Activated CD4-positive, alpha-beta T cell treated with anti-CD3 and anti-CD28 coated beads, Interleukin-2, amount 10 ng/mL, durations not matched to agents 24 days and 14 days (primary cell): ENCODE data around the gene ATP13A4. TPM values are rescaled to one million over a fixed set of nuclear protein-coding genes. Genes with fewer than 3 reads are reported as not detected.

Source experiments
- DNase-seq: peaks from one replicate; pipeline ENCODE4 v3.0.0; 2022
- H3K27ac Mint-ChIP-seq: one replicate; pipeline ENCODE4 v1.8.0; 2022; ENCODE audit warnings: mild to moderate bottlenecking, mixed read lengths
- H3K27me3 Mint-ChIP-seq: one replicate; pipeline ENCODE4 v1.8.0; 2022; ENCODE audit warnings: mixed read lengths
- H3K36me3 Mint-ChIP-seq: one replicate; pipeline ENCODE4 v1.8.0; 2022; ENCODE audit warnings: low read depth, mild to moderate bottlenecking, mixed read lengths
- H3K4me1 Mint-ChIP-seq: one replicate; pipeline ENCODE4 v1.8.0; 2021; ENCODE audit warnings: mixed read lengths
- H3K4me3 Mint-ChIP-seq: one replicate; pipeline ENCODE4 v1.8.0; 2022; ENCODE audit warnings: mild to moderate bottlenecking, moderate library complexity, mixed read lengths
- H3K9me3 Mint-ChIP-seq: one replicate; pipeline ENCODE4 v1.8.0; 2021; ENCODE audit warnings: mixed read lengths
- intact Hi-C: fragments of 100-400 bp; cut with micrococcal nuclease; formaldehyde crosslinking; loops from one replicate; pipeline ENCODE4 v1.15.1; 2023
- total RNA-seq: library from RNA; stranded (reverse); gene quantifications from 2 replicates; pipeline ENCODE4 v1.2.3, GENCODE V29; 2022

Gene ATP13A4
- total RNA-seq: 0.88 and 2.1 TPM in 2 replicates

DNA sequence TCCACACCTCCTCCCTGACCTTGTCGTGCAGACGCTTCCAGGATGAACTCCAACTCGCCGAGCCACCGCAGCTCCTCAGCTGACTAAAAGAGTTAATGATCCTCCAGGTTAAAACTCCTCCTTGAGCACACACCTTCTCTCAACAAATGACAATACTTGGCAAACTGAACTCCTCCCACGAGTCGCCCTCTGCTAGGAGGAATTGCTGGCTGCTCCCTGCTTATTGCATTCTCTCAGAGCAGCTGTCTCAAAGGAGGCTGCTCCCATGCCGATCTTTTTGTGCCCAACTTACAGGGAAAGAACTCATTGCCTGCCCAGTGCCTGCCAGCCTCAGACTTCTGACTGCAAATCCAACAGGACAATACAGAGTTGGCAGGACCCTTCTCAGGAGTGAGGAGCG, at the start of gene ATP13A4:
ATP13A4 (minus strand) TSS at position 85 of the 400 bp plus-strand sequence. CDS start 96 bp downstream, outside the sequence.
- H3K27ac Mint-ChIP-seq: no peak within 1 kb of the TSS
- no peaks in the 10 kb centered on the region for H3K9me3 Mint-ChIP-seq
- no peaks in the 10 kb centered on the region for H3K4me1 Mint-ChIP-seq
- no peak for DNase-seq
- H3K36me3 Mint-ChIP-seq: no peaks in the 10 kb centered on the region
- no peaks in the 10 kb centered on the region for H3K27me3 Mint-ChIP-seq
- H3K4me3 Mint-ChIP-seq: no peak within 1 kb of the TSS
- intact Hi-C loops: no loop called here

DNA sequence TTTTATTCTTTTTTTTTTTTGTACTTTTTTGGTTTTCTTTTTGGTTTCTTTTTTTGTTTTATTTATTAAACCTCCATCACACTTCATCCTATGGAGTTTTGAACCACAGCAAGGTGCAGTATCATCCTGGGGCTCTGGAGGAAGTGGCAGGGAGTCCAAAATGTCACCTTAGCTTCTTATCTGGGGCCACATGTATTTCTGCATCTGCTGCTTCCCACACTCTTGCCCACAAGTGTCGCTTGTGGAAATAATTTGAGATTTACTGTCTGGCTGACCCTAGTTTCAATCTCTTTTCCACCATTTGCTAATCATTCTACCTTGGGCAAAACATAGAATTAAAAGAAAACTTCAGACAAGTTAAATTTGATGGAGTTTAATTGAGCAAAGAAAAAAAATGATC, 44.7 kb upstream of the ATP13A4 start:
- peak overlapping the region; percentile 72 for H3K27ac Mint-ChIP-seq
- H3K27me3 Mint-ChIP-seq: no peaks in the 10 kb centered on the region
- H3K9me3 Mint-ChIP-seq: no peaks in the 10 kb centered on the region
- peaks cover 42% of the 10 kb centered on the region for H3K4me1 Mint-ChIP-seq
- H3K36me3 Mint-ChIP-seq: peaks cover 47% of the 10 kb centered on the region
- H3K4me3 Mint-ChIP-seq: no peak overlapping the region
- intact Hi-C loops: loop anchor here (10.0 kb wide), 3 partner anchors 535 to 765 kb away; partner anchors contain the start of gene HES1
- DNase-seq: peak; percentile 43

GRCh38 chr3:193598202-193598601, 43.5 kb upstream of the ATP13A4 start:
- H3K4me1 Mint-ChIP-seq: peaks cover 43% of the 10 kb centered on the region
- intact Hi-C loops: loop anchor here (10.0 kb wide), 3 partner anchors 537 to 763 kb away; partner anchors contain the start of gene HES1
- peak; percentile 31 for DNase-seq
- H3K4me3 Mint-ChIP-seq: no peak overlapping the region
- H3K27ac Mint-ChIP-seq: no peak overlapping the region
- H3K36me3 Mint-ChIP-seq: peaks cover 48% of the 10 kb centered on the region
- no peaks in the 10 kb centered on the region for H3K9me3 Mint-ChIP-seq
- H3K27me3 Mint-ChIP-seq: no peaks in the 10 kb centered on the region

DNA sequence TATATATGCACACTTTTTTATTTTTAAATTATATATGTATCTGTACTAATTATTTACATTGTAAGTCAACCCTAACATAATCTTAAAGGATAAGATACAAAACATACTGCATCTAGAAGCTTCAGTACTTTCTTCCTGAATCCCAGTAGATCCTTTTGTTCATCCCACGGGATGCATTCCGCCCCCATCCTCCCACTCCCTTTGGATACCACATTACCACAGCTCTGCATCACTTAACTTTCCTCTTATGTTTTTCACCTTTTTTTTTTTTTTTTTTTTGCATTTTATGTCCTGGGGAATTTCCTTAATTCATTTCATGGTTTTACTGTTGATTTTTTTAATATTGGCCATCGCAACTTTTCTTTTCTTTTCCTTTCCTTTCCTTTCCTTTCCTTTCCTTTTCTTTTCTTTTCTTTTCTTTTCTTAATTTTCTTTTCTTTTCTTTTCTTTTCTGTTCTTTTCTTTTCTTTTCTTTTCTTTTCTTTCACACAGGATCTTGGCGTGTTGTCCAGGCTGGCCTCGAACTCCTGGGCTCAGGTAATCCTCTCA, 41.3 kb upstream of the ATP13A4 start:
- Mint-ChIP-seq H3K27me3 (no peaks in the 10 kb centered on the region), H3K4me1 (peaks cover 45% of the 10 kb centered on the region), H3K9me3 (no peaks in the 10 kb centered on the region), H3K4me3 (no peak overlapping the region), H3K36me3 (peaks cover 39% of the 10 kb centered on the region), H3K27ac (peak overlapping the region; percentile 20)
- intact Hi-C loops: loop anchor here (10.0 kb wide), 3 partner anchors 539 to 761 kb away; partner anchors contain the start of gene HES1
- DNase-seq: no peak

DNA sequence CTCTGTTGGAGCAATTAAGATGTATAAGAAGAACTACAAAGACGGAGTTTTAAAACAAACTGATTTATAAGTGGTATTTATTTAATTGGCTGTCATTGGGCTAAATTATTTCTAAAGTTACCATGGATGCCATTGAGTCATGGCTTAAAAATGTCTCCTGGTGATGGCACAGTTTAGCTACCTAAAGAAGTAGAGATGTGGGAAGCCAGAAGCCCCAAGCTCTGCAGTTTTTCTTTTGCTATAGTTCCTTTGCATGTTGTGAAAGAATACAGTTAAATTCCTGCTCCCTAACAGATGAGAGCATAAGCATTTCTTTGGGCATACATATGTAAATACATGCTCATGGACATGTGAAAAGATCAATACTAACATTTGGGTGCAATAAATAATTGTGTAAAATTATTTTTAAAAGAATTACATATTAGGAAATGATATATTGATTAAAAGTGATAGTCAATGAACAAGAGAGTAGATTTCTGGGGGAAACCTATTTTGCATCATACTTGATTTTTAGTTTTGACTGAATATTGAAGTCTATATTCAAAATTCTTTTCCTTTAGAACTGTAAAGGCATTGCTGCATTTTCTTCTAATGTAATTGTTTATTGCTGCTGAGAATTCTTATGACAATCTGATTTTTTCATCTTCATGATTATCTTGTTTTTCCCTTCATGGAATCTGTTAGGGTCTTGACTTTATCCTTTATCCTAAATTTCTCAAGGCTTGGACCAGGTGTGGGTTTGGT, 40.4 kb upstream of the ATP13A4 start:
- peak; percentile 30 for DNase-seq
- no peaks in the 10 kb centered on the region for H3K9me3 Mint-ChIP-seq
- H3K27ac Mint-ChIP-seq: no peak overlapping the region
- H3K4me3 Mint-ChIP-seq: peak overlapping the region; percentile 98
- peaks cover 42% of the 10 kb centered on the region for H3K4me1 Mint-ChIP-seq
- intact Hi-C loops: loop anchor here (10.0 kb wide), 3 partner anchors 540 to 760 kb away; partner anchors contain the start of gene HES1
- no peaks in the 10 kb centered on the region for H3K27me3 Mint-ChIP-seq
- H3K36me3 Mint-ChIP-seq: peaks cover 38% of the 10 kb centered on the region

DNA sequence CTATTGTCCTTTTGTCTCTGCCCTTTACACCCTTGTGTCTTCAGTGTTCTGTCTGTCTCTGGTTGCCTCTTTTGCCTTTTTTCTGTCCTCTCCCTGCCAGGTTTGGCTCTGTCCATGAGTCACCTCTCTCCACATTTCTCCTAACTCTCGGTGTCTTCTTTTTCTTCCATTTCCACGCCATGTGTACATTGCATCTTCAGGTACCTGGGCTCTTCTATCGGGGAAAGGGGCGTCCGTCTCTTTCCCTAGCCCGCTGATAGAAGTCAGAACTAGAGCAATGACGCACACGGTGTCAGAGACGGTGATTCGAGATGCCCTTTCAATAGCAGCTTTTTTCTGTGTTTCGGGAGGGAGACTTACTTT, 39.0 kb upstream of the ATP13A4 start:
- peak; percentile 83 for DNase-seq
- Mint-ChIP-seq H3K27me3 (no peaks in the 10 kb centered on the region), H3K4me1 (peaks cover 30% of the 10 kb centered on the region), H3K9me3 (no peaks in the 10 kb centered on the region), H3K36me3 (peaks cover 27% of the 10 kb centered on the region), H3K4me3 (peak overlapping the region; percentile 98), H3K27ac (peak overlapping the region; percentile 99)
- intact Hi-C loops: loop anchor here (10.0 kb wide), 3 partner anchors 541 to 759 kb away; partner anchors contain the start of gene HES1

DNA sequence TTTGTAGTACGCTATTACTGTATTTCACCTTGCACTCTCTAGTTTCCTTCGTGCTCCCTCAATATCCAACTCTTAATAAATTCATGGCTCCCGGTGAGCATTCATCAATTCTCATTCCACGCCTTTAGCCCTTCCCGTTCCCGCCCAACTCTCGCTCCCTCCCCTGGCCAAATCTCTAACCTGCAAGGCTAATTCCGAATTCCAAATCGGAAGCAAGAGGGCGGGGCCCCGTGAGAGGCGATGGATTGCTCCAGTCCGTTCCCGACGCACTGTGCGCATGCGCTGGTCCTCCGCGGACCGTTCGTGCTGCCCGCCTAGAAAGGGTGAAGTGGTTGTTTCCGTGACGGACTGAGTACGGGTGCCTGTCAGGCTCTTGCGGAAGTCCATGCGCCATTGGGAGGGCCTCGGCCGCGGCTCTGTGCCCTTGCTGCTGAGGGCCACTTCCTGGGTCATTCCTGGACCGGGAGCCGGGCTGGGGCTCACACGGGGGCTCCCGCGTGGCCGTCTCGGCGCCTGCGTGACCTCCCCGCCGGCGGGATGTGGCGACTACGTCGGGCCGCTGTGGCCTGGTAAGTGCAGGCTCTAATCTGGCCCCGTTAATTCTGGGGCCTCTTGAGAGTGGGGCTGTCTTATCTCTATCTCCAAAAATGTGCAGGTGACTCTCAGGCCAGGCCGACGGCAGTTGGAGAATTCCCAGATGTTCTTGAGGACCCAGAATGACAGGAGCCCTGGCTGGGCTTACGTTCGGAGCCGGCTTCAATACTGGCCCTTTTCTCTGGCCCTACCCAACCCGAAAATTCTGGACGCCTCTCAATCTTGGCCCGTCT, 38.4 kb upstream of the ATP13A4 start, which contains the start of gene OPA1:
OPA1 (plus strand) TSS at position 368 of the 827 bp plus-strand sequence; CDS start at position 538, 170 bp downstream.
- peaks cover 27% of the 10 kb centered on the region for H3K4me1 Mint-ChIP-seq
- intact Hi-C loops: loop anchor here (10.0 kb wide), 3 partner anchors 542 to 758 kb away; partner anchors contain the start of gene HES1
- peak within 1 kb of the TSS; percentile 99 for H3K27ac Mint-ChIP-seq
- no peaks in the 10 kb centered on the region for H3K9me3 Mint-ChIP-seq
- peak within 1 kb of the TSS; percentile 98 for H3K4me3 Mint-ChIP-seq
- DNase-seq: peak; percentile 98
- peaks cover 22% of the 10 kb centered on the region for H3K36me3 Mint-ChIP-seq
- H3K27me3 Mint-ChIP-seq: no peaks in the 10 kb centered on the region

DNA sequence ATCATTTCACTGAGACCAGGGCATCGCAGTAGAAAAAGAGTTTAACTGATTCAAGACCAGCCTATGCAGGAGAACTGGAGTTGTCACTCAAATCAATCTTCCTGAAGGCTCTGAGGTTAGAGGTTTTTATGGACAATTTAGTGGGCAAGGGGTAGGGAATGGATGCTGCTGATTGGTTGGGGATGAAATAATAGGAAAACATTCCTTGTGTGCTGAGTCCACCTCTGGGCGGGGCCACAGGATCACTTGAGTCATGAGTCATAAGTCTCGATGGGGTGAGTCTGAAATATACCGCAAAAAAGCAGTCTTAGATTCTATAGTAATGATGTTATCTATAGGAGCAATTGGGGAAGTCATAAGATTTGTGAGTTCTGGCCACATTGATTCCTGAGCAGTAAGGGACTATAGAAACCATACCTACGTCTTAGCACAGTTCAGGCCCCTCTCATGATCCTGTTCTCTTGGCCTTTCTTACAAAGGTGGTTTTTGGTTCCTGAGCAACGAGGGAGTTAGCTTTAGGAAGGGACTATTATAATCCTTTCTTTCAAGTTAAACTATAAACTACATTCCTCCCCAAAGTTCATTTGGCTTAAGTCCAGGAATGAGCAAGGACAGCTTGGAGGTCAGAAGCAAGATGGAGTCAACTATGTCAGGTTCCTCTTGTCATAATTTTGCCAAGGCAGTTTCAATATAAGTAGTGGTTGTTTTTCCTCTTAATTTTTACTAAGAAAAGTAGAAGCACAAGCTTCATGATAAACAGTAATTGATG, 35.6 kb upstream of the ATP13A4 start:
- intact Hi-C loops: loop anchor here (10.0 kb wide), 3 partner anchors 545 to 755 kb away; partner anchors contain the start of gene HES1
- H3K27me3 Mint-ChIP-seq: no peaks in the 10 kb centered on the region
- H3K9me3 Mint-ChIP-seq: no peaks in the 10 kb centered on the region
- peaks cover 4% of the 10 kb centered on the region for H3K36me3 Mint-ChIP-seq
- no peak overlapping the region for H3K4me3 Mint-ChIP-seq
- no peak for DNase-seq
- H3K27ac Mint-ChIP-seq: no peak overlapping the region
- peaks cover 14% of the 10 kb centered on the region for H3K4me1 Mint-ChIP-seq

- H3K27ac Mint-ChIP-seq: no peak overlapping the region
- no peaks in the 10 kb centered on the region for H3K9me3 Mint-ChIP-seq
- no peak overlapping the region for H3K4me3 Mint-ChIP-seq
- peaks cover 4% of the 10 kb centered on the region for H3K36me3 Mint-ChIP-seq
- intact Hi-C loops: loop anchor here (10.0 kb wide), 3 partner anchors 545 to 755 kb away; partner anchors contain the start of gene HES1
- peaks cover 3% of the 10 kb centered on the region for H3K27me3 Mint-ChIP-seq
- H3K4me1 Mint-ChIP-seq: peaks cover 11% of the 10 kb centered on the region
- no peak for DNase-seq
Observed at GRCh38 chr3:193589616-193590015, 34.9 kb upstream of the ATP13A4 start.

DNA sequence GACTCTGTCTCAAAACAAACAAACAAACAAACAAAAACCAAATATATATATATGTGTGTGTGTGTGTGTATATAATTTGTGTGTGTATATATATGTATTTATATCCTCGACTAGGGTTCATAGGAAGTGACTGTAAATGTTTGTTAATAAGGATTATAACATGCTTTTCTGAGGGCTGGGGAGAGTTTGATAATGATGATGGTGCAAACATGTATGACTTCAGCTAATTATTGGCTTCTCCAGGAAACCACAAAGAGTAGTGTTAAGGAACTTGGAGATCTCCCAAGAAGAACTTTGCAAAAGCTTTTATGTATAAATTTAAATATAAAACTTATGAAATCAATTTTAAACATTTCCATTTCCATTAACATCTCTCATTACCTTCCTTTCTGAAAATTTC, 34.4 kb upstream of the ATP13A4 start:
- peaks cover 3% of the 10 kb centered on the region for H3K27me3 Mint-ChIP-seq
- no peak overlapping the region for H3K27ac Mint-ChIP-seq
- no peak overlapping the region for H3K4me3 Mint-ChIP-seq
- no peaks in the 10 kb centered on the region for H3K9me3 Mint-ChIP-seq
- peaks cover 7% of the 10 kb centered on the region for H3K4me1 Mint-ChIP-seq
- DNase-seq: no peak
- intact Hi-C loops: no loop called here
- H3K36me3 Mint-ChIP-seq: peaks cover 4% of the 10 kb centered on the region

DNA sequence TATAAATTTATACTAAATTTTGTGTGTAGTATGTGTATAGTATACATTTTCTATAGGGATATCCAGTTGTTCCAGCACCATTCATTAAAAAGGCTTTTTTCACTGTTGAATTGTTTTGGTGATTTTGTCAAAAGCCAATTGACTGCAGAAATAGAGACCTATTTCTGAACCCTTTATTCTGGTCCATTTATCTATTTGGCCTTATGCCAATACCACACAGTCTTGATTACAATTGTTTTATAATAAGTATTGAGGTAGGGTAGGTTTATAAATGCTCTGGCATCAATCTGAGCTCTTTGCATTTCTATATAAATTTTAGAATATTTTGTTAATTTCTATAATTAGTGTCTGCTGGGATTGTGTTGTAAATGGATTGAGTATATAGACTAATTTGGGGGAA, 31.8 kb upstream of the ATP13A4 start:
- no peaks in the 10 kb centered on the region for H3K36me3 Mint-ChIP-seq
- no peak overlapping the region for H3K27ac Mint-ChIP-seq
- peaks cover 2% of the 10 kb centered on the region for H3K4me1 Mint-ChIP-seq
- DNase-seq: no peak
- H3K4me3 Mint-ChIP-seq: no peak overlapping the region
- peaks cover 3% of the 10 kb centered on the region for H3K27me3 Mint-ChIP-seq
- intact Hi-C loops: no loop called here
- no peaks in the 10 kb centered on the region for H3K9me3 Mint-ChIP-seq

DNA sequence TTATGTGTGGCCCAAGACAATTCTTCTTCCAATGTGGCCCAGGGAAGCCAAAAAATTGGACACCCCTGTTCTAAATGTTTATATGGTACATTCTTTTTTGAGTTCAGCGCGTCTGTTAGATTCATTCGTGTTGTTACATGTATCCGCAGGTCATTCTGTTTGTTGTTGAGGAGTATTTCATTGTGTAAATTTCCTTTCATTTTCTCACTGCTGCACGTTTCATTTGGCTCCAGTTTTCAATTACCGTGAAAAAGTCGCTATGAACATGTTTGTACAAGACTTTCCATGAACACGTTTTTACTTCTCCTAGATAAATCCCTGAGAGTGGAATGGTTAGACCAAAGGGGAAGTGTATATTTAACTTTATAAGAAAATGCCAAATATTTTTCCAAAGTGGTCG, 30.8 kb upstream of the ATP13A4 start:
- H3K4me3 Mint-ChIP-seq: no peak overlapping the region
- DNase-seq: no peak
- peaks cover 3% of the 10 kb centered on the region for H3K27me3 Mint-ChIP-seq
- no peaks in the 10 kb centered on the region for H3K36me3 Mint-ChIP-seq
- intact Hi-C loops: no loop called here
- no peak overlapping the region for H3K27ac Mint-ChIP-seq
- H3K4me1 Mint-ChIP-seq: no peaks in the 10 kb centered on the region
- no peaks in the 10 kb centered on the region for H3K9me3 Mint-ChIP-seq
